PFSK-1 (cell line): ENCODE measurements around the gene NDUFV3.

ENCODE experiments used
- FOXP2 ChIP-seq: optimal IDR thresholded peaks from 2 replicates; pipeline ENCODE3; 2011; ENCODE audit warnings: borderline replicate concordance, control low read depth, inconsistent platforms; ENCODE audit not compliant: insufficient read depth; ENCODE audit errors: extremely low read length, extremely low read depth
- POLR2AphosphoS5 ChIP-seq: IDR thresholded peaks from 2 replicates; pipeline ENCODE4 v1.6.1; 2012; ENCODE audit warnings: low read depth, mild to moderate bottlenecking, control low read depth, low read length, moderate library complexity
- REST ChIP-seq, 2 experiments: IDR thresholded peaks; 2 replicates each; pipeline versions ENCODE4 v1.6.1 to v1.8.0; 2011 to 2012; ENCODE audit warnings: low read depth in 2 of 2, low read length in 2 of 2, control low read depth in 1 of 2, inconsistent platforms in 1 of 2, mild to moderate bottlenecking in 1 of 2, moderate library complexity in 1 of 2; ENCODE audit not compliant: insufficient read depth in 1 of 2
- SIN3A ChIP-seq: IDR thresholded peaks from 2 replicates; pipeline ENCODE4 v1.6.1; 2012; ENCODE audit warnings: mild to moderate bottlenecking, low read length, moderate library complexity, borderline replicate concordance; ENCODE audit not compliant: insufficient read depth
- TAF1 ChIP-seq: IDR thresholded peaks from 2 replicates; pipeline ENCODE4 v1.6.1; 2012; ENCODE audit warnings: low read length, control low read depth, borderline replicate concordance; ENCODE audit not compliant: insufficient read depth

The NDUFV3 gene

DNA sequence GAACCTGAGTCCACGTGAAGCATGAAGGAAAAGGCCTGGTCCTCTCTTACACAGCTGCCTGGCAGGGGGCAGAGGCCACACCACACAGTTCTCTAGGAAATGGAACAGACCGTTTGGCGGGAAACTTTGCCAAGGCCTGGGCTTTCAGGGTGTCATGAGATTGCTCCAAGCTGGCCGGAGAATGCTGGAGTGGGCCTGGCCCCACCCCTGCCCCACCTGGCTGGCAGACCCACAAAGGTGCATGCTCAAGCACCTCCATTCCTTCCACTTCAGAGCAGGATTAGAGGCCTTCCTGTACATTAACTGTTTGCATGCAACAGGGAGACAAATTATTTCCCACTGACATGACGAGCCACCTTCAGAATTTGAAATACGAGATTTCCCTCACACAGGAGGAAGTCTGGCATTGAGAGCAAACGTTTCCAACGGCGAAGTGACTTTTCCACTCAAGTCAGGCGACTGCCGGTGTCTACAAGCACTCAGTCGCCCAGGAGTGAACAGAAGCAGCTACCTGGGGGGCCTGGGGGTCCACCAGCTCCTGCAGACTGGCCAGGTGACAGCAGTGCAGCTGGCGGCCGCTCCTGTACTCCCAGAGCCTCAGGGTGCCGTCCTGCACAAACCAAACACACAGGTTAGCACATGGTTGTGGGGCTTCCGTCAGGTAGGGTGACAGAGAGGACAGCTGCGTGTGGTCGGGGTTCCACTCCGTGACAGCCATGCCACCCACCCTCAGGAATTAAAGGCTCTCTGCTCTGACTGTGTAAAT, 37.8 kb upstream of the NDUFV3 start:
- no peak for TF ChIP-seq REST (IDR thresholded peaks at IDR 0.05; ENCODE audit: insufficient read depth in 1 of 2, low read depth in 2 of 2, low read length in 2 of 2)
- TF ChIP-seq POLR2AphosphoS5: no peak
- no peak for TF ChIP-seq FOXP2
- TF ChIP-seq SIN3A: no peak
- no peak for TF ChIP-seq TAF1

DNA sequence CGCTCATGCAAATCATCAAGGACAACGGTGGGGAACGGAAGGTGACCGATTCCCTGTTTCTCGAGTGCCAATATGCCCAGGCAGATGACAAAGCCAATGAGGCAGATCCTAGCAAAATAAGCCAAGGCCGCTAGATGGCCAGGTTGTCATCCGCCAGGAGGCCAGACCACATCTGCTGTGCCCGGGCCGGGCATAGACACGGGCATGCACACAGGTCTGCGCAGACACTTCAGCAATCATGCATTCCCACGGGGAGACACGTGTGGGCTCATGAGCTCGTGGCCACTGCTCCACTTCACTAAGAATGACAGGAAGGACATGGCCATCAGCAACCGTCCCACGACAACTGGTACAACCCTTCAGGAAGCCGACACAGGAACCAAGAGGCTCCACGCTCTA, 37.2 kb upstream of the NDUFV3 start:
- no peak for TF ChIP-seq REST (IDR thresholded peaks at IDR 0.05; ENCODE audit: insufficient read depth in 1 of 2, low read depth in 2 of 2, low read length in 2 of 2)
- no peak for TF ChIP-seq POLR2AphosphoS5
- no peak for TF ChIP-seq FOXP2
- no peak for TF ChIP-seq SIN3A
- TF ChIP-seq TAF1: no peak

DNA sequence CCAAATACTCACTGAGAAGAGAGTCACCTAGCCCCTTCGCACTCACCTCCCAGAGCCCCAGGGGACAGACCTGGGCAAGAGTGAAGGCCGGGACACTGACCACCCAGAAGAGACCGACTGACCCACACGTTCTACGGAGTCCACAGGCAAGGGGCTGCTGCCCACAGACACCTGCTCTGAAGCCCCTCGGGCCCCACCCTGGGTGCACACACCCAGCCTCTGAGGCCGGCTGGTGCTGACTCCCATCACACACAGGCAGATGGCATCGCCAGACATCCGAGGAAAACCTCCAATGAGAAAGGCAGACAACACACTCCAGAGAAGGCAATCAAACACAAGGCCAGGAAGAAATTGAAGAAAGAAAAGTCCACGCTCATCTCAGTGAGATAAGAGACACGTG, 35.9 kb upstream of the NDUFV3 start:
- TF ChIP-seq REST (IDR thresholded peaks at IDR 0.05; ENCODE audit: insufficient read depth in 1 of 2, low read depth in 2 of 2, low read length in 2 of 2) (no peak), POLR2AphosphoS5 (no peak), FOXP2 (no peak), SIN3A (no peak), TAF1 (no peak)

GRCh38 chr21:42858185-42858847, 34.8 kb upstream of the NDUFV3 start:
- no peak for TF ChIP-seq TAF1
- TF ChIP-seq FOXP2: no peak
- TF ChIP-seq SIN3A: no peak
- TF ChIP-seq REST (IDR thresholded peaks at IDR 0.05; ENCODE audit: insufficient read depth in 1 of 2, low read depth in 2 of 2, low read length in 2 of 2): no peak
- no peak for TF ChIP-seq POLR2AphosphoS5
